GM19438 (cell line): Measurements from ENCODE around the gene AVPI1.
"Not testable (repeated sequence)": the region's sequence is repeated elsewhere in the genome, so short reads cannot be mapped to it uniquely, and the experiment has no call there.

Experiments
- ATAC-seq: cut with Tn5 transposase; IDR thresholded peaks from one replicate; pipeline ENCODE4 v1.9.1; 2021; ENCODE audit warnings: low read depth; ENCODE audit not compliant: unreplicated experiment

AVPI1 gene

DNA sequence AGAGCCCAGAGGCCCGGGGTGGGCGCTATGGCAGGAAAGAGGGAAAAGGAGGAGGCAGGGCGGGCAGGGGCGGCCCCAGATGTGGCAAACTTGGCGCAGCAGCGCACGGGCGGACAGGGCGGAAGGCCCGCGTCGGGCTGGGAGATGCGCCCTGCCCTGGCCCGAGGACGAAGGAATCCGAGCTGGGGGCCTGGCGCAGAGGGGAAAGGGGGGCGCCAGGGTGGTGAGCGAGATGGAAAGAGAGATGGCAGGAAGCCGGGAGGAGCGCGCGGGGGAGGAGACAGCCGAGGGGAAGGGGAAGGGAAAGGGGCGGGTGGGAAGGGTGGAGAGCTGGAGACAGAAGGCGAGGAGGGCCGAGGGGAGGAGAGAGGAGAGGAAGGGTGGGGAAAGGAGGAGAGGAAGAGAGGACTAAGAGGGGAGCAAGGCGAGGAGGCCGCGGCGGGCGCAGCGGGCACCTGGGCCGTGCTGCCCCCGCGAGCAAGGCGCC, 26.3 kb upstream of the AVPI1 start, which contains the start of gene MARVELD1:
TSS of gene MARVELD1 (plus strand) at position 392 of the 487 bp plus-strand sequence. CDS start 147 bp downstream, outside the sequence.
- no peak for ATAC-seq

DNA sequence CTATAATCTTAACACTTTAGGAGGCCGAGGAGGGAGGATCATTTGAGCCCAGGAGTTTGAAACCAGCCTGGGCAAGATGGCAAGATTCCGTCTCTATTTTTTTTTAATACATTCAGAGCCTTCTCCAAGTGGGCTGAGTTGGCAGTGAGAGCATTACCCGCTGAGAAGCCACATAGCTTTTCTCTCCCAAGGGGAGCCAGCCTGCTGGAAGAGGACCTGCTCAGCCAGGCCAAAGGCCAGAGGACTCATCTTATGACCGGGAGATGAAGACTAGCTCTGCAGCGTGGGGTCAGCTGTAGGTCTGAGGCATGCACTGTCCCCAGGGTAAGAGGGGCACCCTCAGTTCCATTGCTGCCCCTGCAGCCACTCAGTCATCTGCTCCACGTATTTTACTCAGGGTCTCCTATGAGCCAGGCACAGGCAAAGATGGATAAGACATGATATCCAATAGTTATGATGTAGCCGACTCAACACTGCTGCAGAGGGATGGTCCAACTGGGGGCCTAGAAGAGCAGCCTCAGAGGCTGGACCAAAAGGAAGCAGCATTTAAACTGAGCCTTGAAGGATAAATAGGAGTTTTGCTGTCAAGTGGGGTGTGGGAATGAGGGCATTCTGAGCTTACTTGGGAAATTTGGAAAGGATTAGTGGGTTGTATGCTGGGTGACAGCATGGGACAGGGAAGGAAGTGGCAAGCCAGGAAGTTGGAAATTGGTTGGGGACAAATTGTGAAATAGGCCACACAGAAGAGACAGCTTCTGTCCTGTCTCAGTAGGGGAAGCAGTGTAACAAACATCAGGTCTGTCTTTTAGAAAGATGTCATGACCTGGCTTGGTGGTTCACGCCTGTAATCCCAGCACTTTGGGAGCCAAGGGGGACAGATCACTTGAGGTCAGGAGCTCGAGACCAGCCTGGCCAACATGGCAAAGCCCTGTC, 24.9 kb upstream of the AVPI1 start:
- no peak for ATAC-seq

DNA sequence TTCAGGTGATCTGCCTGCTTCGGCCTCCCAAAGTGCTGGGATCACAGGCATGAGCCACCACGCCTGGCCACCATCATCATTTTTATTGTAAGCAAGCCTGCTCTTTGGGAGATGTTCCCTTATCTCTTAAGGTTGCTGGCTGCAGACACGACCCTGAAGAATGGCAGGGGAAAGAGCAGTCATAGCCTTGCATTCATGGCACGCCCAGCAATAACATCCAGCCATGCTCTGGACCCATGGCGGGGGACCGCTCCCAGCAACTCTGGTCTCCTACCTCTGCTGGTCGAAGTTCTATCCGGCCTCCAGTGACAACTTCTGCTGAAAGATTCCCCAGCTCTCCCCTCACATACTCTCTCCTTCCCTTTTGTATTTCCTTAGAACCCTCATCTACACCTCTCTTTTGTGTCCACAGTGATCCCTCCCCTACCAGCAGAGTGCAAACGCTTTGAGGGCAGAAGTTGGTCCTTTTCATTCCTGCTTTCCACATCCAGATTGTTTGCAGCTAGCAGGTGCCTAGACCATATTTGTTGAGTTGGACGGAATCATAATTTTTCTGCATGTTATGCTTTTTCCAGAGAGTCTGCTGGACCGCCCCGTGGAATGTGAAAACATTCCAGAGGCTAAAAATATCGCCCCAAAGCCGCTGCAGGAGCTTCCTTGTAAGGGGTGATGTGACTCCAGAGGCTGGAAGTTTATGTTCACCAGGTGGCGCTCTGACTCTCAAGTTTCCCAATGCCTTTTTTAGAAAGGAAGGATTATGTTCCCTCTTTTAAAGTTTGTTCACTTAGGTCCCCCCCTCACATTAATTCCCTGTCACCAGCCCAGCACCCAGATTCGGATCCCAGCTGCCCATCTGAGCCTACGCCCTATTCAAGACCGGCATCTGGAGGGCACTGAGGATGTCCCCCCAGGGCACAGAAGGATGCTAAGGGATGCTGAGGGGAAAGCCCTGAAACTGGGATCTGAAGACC, 22.2 kb upstream of the AVPI1 start:
- ATAC-seq = no peak

DNA sequence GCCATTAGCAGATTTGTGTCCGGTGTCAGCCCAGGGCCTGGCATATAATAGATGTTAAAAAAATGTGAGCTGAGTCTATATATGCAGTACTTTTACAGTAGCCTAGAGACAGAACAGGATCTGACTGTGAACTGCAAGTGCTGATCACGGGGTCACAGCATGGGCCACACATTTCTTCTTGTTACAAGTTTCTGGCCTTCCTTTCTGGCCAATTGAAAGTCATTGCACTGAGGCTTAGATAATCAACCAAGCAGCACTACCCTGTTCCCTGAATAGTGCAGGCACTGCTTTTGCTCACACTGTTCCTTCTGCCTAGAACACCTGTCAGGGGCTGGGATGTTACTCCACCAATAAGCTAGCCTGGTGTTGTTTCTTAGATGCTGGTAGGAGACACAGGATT, 21.1 kb upstream of the AVPI1 start:
- ATAC-seq = no peak

DNA sequence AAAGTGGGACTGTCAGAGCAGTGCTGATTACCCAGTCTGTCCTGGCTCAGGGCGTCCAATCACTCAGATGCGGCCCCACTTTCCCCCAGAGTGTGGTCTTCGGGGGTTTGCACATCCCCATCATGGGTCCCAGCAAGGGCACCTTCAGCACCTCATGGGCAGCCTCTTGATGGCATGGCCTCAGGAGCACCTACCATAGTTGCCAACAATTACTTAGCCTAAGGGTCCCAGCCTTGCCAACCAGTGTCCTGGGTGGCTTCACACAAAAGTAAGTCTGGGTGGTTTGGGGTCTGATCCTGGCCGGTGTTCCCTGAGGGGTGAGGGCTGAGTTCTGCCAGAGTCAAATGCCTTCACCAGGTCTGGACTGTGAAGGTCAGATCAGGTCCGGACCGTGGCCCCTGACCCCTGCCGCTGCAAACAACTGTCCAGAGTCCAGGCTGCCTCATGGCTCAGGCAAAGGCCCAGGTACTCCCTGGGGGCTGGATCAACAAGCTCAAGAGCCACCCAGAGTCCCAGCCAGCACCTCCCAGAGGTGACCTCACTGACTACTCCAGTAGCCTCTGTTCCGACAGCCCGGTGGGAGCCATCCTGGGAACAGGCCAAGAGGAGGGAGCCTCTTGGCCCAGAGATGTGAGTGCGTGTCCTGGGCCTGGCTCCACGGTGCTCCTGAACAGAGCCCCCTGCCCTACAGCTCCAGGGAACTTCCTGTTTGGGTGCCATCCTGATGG, 20.3 kb upstream of the AVPI1 start:
- no peak for ATAC-seq

DNA sequence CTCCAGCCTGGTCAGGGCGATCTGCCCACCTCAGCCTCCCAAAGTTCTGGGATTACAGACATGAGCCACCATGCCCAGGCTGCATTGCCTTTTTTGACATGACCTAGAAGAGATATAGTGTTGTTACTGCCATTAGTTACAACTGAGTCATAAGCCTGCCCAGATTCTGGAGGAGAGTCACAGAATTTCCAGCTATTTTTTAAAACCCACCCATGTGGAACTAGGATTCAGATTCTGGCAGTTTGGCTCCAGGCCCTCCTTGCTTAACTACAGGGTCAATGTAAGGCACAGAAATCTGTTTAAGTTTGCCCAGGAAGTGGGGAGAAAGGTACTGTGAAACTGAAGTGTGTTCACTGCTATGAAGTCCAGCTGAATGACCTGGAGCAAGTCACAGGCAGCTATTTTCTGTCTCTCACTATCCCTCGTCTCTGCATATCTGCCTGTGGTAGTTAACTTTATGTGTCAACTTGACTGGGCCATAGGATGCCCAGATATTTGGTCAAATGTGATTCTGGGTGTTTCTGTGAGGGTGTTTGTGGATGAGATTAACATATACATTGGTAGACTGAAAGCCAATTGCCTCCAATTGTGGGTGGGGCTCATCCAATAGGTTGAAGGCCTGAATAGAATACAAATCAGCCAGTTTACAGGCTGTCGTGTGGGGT, 18.1 kb upstream of the AVPI1 start:
- no peak for ATAC-seq

DNA sequence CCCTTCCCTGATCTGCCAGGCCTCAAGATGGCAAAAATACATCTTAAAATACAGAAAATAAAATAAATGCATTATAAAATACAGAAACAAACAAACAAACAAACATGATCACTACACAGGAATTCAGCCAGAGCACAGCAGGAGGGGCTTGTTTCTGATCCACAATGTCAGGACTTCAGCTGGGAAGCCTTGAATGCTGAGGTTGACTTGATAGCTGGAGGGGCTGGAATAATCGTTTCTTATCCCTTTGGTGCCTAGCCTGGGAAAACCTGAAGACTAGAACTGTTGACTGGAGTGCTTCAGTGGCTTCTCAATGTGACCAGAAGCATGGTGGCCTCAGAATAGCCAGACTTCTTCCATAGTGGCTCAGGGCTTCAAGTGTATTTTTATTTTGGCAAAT, 17.3 kb upstream of the AVPI1 start:
- ATAC-seq = no peak

DNA sequence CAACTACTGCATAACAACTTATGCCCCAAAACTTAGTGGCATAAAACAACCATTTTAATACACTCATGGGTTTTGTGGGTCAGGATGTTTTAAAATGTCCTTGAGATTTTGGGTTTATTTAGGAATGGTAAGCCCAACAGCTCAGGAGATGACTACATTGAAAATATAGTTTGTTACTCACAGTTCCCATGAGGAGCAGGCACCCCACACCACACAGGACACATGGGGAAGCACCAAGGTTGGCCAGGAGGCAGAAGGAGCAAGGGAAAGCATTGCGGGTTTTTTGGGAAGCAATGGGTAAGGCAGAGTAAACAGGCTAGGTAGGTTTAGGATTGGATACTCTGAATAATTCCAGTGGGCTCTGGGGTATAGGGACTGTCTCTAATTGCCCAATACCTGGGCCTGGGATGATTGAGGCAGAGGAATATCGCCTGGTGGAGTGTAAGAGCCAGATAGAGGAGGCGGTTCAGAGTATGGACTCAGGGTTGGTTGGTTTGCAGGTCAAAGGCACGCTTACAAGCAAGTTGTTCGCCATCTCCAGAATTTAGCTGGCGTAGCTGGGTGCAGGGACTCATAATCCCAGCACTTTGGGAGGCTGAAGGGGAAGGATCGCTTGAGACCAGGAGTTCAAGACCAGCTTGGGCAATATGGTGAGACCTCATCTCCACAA, 16.5 kb upstream of the AVPI1 start:
- ATAC-seq = no peak

DNA sequence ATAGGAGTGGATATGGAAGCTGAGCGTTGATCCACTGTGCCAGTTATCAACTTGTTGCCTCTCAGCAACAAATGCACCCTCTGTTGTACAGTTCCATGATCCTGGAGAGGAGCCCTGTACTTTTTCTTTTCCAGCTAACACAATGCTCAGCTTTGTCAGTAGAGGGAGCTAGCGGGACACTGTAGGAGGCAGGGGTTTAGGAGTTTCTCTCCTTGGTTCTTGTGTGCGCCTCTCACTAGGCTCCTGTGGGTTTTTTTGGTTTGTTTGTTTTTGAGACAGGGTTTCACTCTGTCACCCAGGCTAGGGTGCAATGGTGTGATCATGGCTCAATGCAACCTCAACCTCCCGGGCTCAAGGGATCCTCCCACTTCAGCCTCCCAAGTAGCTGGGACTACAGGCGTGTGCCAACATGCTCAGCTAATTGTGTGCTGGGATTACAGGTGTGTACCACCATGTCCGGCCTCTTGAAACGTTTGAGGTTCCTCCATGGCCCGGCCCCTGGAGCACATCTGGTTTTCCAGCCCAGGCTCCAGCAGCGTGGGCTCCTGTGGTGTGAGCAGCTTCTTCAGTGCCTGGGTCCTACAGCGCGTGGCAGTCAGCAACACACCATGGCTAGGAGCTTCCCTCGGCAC, 14.5 kb upstream of the AVPI1 start:
- no peak for ATAC-seq

DNA sequence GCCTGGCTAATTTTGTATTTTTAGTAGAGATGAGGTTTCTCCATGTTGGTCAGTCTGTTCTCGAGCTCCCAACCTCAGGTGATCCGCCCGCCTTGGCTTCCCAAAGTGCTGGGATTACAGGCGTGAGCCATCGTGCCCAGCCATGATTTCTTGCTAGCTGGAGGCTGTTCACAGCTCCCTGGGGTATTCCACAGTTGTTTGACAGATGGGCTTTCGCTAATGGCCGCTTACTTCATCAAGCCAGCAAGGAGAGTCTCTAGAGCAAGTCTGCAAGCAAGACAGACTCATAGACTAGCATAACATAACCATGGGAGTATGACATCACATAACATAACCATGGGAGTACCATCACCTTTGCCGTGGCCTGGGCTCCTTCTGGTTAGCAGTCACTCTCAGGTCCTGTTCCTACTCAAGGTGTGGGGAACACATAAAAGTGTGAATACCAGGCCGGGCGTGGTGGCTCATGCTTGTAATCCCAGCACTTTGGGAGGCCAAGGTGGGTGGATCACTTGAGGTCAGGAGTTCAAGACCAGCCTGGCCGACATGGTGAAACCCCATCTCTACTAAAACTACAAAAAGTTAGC, 11.1 kb upstream of the AVPI1 start:
- ATAC-seq = not testable (repeated sequence)

DNA sequence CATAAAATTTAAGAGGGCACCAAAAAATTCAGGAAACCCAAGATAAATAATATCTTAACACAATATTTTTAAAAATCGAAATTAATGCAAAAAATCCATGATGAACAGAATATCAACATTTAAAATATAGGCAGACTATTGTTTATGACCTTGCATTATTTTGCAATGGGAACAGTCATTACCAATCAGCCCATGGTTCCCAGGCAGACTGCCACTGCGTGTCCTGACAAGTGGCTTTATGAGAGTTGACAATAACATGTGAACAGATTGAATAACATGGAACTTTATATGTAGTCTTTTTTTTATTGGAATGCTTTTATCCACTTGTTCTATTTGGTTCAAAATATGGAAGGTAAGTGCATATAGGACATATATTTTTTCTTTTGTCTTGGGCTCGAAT, 3.1 kb upstream of the AVPI1 start:
- no peak for ATAC-seq

DNA sequence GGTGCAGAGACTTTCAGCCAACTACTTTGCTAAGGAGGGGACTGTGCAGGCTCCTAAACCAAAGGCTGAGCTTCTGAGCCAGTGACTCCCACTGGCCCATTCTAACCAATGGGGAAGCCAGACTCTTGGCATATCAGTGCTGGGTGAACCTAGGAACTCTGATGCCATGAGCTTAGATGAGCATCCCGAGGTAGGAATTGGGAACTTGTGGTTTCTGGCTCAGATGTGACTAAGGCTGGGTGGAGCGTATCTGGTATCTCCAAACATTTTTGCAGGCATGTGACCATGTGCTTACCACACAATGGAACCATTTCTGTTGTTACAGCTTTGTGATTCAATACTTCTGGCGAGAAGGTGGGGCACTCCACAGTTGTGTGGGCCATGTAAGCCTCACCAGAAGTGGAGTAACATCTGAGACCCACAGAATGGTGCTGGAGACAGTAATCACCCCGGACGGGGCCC, 2.5 kb upstream of the AVPI1 start:
- no peak for ATAC-seq

DNA sequence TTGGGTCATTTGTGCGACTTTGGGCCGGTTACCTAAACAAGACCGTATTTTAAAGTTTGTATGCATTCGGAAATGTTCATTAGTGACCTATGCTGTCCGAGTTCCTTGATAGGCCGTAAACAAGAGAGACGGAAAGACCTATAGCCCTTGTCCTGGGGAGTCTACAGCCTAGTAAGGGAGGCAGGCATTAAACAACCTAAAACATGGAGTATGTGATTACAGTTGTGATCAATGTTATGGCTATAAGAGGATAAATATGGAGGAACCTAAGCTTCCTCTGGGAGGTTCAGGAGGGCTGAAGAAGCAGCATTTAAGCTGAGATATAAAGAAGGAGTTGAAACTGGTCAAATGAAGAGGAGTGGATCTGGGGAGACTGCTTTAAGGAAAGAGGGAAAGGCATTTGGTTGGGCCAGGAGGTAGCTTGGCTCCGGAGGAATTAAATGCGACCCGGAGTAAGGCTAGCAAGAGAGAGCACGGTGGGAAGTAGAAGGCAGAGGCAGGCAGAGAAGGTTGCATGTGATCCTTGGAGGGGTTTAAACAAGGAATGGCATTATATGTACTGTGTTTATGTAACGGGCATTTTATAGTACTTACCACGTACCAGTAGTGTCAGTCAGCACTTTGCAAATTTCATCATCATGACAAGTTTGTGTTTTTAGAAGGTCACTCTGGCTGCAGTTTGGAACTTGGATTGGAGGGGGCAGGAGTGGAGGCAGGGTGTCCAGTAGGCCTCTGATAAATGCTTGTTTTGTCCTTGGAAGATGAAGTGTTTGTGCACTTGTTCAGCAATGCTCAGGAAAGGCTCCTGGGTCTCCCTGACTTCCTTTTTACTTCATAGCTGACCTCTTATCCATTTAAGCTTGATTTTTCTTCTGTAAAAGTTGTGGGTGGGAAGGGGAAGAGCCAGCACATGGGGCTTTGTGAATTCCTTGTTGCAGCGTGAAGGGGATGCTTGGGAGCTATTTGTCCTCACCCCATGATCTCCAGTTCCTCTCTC, 1.0 kb upstream of the AVPI1 start:
- no peak for ATAC-seq

DNA sequence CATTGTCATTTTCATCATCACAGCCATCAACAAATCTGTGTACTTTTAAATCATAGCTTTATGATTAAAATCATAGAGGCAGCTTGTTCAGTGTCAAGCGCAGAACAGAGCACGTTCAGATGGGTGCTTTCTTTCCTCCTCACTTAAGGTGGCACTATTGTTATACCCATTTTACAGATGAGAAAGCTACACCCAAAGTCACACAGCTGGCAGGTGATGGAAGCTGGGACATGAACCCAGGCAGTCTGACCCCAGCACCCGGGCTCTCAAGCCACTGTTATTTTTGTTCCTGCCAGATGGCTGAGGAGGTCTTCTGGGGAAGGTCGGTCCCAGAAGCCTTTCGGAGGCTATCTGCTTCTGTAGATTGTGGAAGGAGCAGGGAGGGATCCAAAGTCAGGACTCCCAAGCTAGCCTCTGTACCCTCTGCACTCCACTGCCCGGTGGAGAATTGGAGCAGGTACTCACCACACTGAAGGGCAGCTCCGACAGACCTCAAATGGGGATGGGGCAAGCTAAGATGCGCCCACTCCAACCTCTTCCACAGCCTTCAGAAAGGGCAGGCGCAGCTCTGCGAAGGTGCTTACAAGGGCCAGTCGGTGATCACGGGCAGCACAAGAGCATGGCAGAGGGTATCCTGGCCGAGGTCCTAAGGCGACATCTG, 610 bp downstream of the AVPI1 start:
- ATAC-seq = no peak

DNA sequence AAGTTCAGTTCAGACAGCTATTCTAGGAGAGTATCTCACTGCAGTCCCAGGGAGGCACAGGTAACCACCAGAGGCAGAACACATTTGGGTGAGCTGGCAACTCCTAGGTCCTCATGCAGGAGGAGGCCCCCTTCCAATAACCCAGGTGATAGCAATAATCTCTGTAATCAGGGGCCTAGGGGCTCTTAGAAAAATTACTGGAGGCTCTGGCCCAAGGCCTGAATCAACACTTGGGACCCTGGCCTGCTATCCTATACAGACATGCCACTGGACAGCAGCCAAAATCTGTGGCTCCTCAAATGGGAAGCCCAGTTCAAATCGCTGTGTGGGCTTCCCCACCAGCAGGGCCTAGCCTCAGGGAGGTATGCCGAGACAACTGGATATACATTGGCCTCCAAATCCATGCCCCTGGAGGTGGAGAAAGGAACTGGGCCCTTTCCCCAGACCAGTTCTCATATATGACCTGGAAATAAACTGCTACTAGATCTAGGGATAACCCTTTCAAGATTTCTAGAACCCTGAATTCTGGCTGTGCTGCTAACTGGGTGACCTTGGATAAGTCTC, 1.6 kb downstream of the AVPI1 start:
- no peak for ATAC-seq

DNA sequence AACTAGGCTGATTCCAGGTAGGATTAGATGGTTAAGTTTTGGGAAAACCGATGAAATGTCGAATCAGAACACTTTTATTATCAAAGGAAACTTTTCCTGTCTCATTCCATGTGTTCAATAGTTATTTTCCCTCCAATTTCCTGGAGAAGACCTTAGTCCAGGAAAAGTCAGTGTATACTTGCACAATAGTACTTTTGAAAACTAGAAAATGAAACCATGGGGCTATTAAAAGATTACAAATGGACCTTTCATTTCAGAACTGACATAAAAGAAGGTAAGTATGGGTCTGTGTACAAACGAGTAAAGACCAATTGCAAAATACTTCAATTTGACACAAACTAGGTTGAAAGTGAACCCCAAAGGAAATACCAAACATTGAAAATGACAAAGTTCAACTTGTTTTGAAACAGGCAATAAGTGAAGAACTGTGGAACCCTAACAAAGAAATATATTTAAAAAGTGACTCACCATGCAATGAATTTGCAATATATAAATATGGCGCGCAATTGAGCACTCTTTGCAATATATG, 2.1 kb downstream of the AVPI1 start:
- no peak for ATAC-seq
